ENCODE data around the gene STARD7.

The STARD7 gene

DNA sequence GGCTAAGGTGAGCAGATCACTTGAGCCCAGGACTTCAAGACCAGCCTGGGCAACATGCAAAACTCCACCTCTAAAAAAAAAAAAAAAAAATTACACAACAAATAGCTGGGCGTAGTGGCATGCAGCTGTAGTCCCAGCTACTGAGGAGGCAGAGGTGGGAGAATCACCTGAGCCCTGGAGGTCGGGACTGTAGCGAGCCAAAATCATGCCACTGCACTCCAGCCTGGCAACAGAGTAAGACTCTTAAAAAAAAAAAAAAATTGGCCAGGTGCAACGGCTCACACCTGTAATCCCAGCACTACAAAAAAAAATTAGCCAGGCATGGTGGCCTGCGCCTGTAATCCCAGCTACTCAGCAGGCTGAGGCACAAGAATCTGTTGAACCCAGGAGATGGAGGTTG is 7.3 kb downstream of the STARD7 start:
- DNase-seq (ENCODE audit: low read depth, low spot score): no peak
- TF ChIP-seq, protein P1, sequence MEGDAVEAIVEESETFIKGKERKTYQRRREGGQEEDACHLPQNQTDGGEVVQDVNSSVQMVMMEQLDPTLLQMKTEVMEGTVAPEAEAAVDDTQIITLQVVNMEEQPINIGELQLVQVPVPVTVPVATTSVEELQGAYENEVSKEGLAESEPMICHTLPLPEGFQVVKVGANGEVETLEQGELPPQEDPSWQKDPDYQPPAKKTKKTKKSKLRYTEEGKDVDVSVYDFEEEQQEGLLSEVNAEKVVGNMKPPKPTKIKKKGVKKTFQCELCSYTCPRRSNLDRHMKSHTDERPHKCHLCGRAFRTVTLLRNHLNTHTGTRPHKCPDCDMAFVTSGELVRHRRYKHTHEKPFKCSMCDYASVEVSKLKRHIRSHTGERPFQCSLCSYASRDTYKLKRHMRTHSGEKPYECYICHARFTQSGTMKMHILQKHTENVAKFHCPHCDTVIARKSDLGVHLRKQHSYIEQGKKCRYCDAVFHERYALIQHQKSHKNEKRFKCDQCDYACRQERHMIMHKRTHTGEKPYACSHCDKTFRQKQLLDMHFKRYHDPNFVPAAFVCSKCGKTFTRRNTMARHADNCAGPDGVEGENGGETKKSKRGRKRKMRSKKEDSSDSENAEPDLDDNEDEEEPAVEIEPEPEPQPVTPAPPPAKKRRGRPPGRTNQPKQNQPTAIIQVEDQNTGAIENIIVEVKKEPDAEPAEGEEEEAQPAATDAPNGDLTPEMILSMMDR (IDR thresholded peaks at IDR 0.05; ENCODE audit: low read depth, low read length): no peak
- in situ Hi-C loops (cut with HindIII; ENCODE audit: low sequenced_read_pairs): no loop called here

DNA sequence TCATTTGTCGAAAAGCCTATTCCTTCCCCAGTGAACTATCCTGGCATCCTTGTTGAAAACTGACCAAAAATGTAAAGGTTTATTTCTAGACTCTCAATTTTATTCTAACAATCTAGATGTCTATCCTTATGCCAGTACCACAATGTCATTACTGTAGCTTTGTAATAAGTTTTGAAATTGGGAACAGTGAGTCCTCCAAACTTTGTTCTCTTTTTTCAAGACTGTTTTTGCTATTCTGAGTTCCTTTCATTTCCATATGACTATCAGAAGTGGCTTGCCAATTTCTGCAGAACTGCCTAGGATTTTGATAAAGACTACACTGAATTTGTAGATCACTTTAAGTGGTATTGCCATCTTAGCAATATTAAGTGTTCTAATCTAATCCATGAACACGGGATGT is 9.7 kb downstream of the STARD7 start:
- TF ChIP-seq, protein P1 (IDR thresholded peaks at IDR 0.05; ENCODE audit: low read depth, low read length): no peak
- DNase-seq (ENCODE audit: low read depth, low spot score): no peak
- no peak overlapping the region for H3K4me3 ChIP-seq (ENCODE audit: low read depth, low read length)
- in situ Hi-C loops (cut with HindIII; ENCODE audit: low sequenced_read_pairs): no loop called here

More for the DNA sequence above, 7.3 kb downstream of the STARD7 start:
- no peak overlapping the region for H3K4me3 ChIP-seq (ENCODE audit: low read depth, low read length)

DNA sequence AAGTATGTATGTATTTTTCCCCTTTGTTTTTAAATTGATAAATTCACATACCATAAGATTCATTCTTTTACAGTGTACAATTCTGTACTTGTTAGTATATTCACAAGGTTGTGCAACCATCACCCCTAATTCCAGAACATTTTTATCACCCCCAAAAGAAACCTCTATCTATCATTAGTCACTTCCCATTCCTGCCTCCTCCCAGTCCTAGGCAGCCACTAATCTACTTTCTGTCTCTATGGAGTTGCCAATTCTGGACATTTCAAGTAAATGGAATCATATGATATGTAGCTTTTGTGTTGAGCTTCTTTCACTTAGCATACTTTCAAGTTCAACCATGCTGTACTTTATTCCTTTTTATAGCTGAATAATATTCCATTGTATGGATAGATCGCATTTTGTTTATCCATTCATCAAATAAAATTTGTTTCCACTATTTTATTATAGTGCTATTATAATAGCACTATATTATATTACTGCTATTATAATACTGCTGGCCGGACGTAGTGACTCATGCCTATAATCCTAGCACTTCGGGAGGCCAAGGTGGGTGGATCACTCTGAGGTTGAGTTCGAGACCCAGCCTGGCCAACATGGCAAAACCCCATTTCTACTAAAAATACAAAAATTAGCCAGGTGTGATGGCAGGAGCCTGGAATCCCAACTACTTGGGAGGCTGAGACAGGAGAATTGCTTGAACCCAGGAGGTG is 10.9 kb downstream of the STARD7 start:
- no peak overlapping the region for H3K4me3 ChIP-seq (ENCODE audit: low read depth, low read length)
- TF ChIP-seq, protein P1 (IDR thresholded peaks at IDR 0.05; ENCODE audit: low read depth, low read length): no peak
- no peak for DNase-seq (ENCODE audit: low read depth, low spot score)
- in situ Hi-C loops (cut with HindIII; ENCODE audit: low sequenced_read_pairs): no loop called here

DNA sequence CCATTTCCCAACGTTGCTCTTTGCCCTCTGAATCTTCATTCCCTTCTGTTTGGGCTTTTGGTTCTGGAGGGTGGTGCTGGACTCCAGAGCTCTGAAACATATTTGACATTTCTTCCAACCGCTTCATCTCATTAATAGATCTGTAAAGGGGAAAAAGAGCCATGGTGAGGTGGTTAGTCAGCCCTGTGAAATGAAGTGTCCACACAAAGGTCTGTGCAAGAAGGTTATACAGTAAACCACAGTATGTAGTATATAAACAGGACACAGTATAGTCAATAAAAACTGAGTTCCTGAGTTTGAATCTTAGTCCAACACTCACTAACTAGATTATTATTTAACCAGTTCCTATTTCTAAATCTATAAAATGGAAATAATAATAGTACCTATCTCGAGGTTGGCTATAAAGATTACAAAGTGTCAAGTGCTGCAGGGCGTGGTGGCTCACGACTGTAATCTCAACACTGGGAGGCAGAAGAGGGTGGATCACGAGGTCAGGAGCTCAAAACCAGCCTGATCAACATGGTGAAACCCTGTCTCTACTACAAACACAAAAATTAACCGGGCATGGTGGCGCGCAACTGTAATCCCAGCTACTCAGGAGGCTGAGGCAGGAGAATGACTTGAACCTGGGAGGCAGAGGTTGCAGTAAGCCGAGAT is 13.1 kb downstream of the STARD7 start:
- TF ChIP-seq, protein P1 (IDR thresholded peaks at IDR 0.05; ENCODE audit: low read depth, low read length): no peak
- in situ Hi-C loops (cut with HindIII; ENCODE audit: low sequenced_read_pairs): no loop called here
- peak; percentile 75 for DNase-seq (ENCODE audit: low read depth, low spot score)
- no peak overlapping the region for H3K4me3 ChIP-seq (ENCODE audit: low read depth, low read length)

DNA sequence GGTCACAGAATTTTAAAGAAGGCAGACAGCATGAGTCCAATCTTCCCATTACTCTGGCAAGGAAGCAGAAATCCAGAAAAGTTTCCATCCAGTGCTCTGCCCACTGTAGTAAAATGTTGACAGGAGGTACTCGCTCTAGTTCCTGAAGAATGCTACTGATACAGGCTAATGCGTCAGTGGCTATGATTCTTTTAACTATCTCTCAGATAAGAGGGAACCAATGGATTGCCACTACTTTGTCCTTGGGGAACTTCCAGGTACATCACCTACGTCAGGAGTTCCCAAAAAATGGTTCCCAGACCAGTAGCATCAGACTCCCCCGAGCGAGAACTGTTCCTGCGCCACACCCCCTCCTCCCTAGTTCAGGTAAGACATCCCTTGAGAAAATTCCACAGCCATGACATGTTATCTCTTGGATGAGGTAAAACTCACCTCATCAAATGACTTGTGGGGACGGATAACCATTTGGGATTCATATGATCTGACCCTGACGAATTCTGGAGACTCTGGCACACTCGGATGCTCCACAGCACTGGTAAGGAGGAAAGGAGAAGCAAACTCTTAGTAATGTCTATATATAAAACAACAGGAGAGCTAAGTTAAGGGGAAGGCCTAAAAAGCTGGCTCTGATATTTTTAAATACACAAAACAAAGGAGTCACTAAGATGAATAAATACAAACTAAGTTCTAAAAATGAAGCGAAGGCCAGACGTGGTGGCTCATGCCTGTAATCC is 16.5 kb downstream of the STARD7 start:
- TF ChIP-seq, protein P1 (IDR thresholded peaks at IDR 0.05; ENCODE audit: low read depth, low read length): no peak
- in situ Hi-C loops (cut with HindIII; ENCODE audit: low sequenced_read_pairs): no loop called here

DNA sequence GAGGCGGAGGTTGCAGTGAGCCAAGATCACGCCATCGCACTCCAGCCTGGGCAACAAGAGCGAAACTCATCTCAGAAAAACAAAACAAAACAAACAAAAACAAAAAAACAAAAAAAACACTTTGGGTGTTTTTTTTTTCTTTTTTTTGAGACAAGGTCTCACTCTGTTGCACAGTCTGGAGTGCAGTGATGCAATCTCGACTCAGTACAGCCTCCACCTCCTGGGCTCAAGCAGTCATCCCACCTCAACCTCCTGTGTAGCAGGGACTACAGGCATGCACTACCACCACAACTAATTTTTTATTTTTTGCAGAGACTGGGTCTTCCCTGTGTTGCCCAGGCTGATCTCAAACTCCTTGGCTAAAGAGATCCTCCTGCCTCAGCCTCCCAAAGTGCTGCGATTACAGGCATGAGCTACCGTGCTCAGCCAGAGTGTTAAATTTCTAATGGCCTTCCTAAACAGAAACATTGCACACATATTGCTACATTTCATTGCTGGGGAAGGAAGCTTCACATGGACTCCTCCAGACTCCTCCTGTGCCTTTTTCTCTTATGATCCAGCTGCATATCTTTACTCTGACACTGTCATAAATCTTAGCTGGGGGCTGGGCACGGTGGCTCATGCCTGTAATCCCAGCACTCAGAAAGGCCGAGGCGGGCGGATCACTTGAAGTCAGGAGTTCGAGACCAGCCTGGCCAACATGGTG is 19.7 kb downstream of the STARD7 start:
- in situ Hi-C loops (cut with HindIII; ENCODE audit: low sequenced_read_pairs): no loop called here
- TF ChIP-seq, protein P1 (IDR thresholded peaks at IDR 0.05; ENCODE audit: low read depth, low read length): no peak
- no peak overlapping the region for H3K4me3 ChIP-seq (ENCODE audit: low read depth, low read length)
- DNase-seq (ENCODE audit: low read depth, low spot score): no peak

More for the DNA sequence above, 16.5 kb downstream of the STARD7 start:
- DNase-seq (ENCODE audit: low read depth, low spot score): no peak
- no peak overlapping the region for H3K4me3 ChIP-seq (ENCODE audit: low read depth, low read length)

Data from astrocyte of the spinal cord (primary cell).